ENCODE results near the gene PBX1.

DNA sequence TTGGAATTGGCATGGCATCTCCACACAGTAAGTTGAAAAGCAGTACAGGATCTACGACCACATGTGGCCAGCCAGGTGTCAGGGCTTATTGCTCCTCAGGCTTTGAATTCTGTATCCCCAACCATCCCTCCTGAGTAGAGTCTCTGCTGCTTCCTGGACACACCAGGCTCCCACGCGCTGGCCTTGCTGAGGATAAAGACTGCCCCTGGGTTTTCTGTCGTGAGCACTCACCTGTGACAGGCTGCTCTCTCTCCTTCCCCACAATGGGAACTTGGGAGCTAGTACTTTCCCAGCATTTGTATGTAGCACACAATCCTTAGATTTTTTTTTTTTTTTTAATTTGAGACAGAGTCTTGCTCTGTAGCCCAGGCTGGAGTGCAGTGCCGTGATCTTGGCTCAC is 33.6 kb downstream of the PBX1 start:
- TF ChIP-seq POLR2A (IDR thresholded peaks at IDR 0.05; ENCODE audit: low read depth, low read length), result no peak
- TF ChIP-seq POLR2AphosphoS5 (IDR thresholded peaks at IDR 0.05; ENCODE audit: low read depth, low read length), result no peak
- no peak for TF ChIP-seq TAF1 (IDR thresholded peaks at IDR 0.05; ENCODE audit: low read depth, low read length)
- no peak for TF ChIP-seq SPI1 (IDR thresholded peaks at IDR 0.05; ENCODE audit: low read depth, low read length)
- no peak for TF ChIP-seq PAX5 (IDR thresholded peaks at IDR 0.05; ENCODE audit: insufficient read depth, low read length, severe bottlenecking)
- TF ChIP-seq POU2F2 (IDR thresholded peaks at IDR 0.05; ENCODE audit: low read depth, low read length), result no peak

Data from GM12891 (cell line).